Pulmonary artery endothelial cell (primary cell): ENCODE data around the gene CFAP92. TPM values are rescaled to one million over a fixed set of nuclear protein-coding genes. Genes with fewer than 3 reads are reported as not detected.
"Not testable (repeated sequence)": the region's sequence is repeated elsewhere in the genome, so short reads cannot be mapped to it uniquely, and the experiment has no call there.

Source experiments
- DNase-seq: peaks from one replicate; pipeline ENCODE4 v3.0.0-alpha.2; 2011; ENCODE audit warnings: low read depth, low spot score
- total RNA-seq: library from RNA; depleted of rRNA; stranded (reverse); fragments of >200 nt; gene quantifications from 2 replicates; pipeline ENCODE4 v1.2.3, GENCODE V29; 2014

Gene CFAP92
- total RNA-seq, 1 donor from 2014 or later: 0.07 TPM

DNA sequence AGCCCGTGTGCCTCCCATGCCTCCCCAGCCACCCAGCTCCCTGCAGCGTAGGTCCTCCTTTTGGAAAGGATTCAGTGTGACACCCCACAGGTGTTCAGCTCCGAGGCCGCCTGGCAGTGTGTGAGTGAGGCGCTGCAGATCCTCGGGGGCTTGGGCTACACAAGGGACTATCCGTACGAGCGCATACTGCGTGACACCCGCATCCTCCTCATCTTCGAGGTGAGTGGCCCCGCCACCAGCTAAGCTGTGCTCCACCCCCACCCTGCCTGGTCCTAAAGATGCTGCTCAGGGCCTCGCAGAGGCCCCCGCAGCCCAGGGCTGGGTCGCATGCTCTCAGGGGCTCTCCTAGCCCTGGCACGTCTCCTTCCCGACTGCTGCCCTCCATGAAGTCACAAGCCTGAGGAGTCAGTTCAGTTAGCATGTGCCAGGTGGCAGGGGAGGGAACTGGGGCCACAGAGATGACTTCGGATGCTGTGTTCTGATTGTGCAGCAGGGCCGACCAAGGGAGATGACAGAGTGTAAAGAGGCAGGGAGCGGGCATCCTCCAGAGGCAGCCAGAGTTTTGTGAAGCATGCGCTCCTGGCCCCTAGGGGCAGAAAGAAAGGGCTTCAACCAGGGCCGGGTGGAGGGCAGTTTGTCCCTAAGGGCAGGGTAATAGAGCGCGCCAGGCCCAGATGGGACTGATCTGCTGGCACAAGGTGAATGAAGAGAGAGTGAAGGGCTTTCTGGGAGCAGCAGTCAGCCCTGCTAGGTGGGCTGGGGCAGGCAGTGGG is 87.7 kb downstream of the CFAP92 start:
- DNase-seq: no peak

- no peak for DNase-seq
Observed at GRCh38 chr3:128903501-128903900, 90.4 kb downstream of the CFAP92 start.

GRCh38 chr3:128902426-128902825 is 91.5 kb downstream of the CFAP92 start:
- DNase-seq: no peak

DNA sequence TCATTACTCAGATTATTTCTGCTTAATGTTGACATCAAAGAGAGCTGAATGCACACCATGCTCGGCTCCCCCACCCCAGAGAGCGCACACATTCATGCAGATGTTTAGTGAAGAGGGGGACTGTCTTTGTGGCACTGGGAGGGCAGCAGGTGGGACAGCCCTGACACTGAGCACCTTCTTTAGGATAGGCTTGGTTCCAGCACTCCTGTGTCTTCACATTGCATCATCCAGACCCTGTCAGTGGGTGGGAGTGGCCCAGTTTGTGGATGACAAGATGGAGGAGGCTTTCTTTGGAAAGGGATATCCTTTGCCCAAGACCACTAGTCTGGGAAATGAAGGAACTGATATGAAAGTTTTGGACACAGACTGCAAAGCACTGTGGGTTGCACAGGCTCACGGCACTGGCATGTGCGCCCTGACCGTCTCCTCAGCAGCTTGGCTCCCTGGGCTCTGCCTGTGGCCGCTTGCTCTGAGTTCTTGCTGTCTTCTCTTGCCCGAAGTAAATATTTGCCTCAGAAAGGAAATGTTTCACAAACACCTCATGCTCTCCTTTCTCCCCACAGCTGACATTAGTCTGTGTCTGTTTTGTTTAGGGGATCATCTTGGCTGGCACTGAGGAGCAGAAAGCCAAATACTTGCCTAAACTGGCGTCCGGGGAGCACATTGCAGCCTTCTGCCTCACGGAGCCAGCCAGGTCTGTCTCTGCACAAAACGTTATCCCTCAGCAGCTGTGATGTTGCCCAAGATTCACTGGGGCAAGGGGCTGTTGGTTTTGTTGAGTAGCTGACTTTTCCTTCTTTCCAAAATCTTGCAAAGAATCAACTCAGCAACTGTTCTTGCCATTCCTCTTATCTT is 97.8 kb downstream of the CFAP92 start:
- no peak for DNase-seq

DNA sequence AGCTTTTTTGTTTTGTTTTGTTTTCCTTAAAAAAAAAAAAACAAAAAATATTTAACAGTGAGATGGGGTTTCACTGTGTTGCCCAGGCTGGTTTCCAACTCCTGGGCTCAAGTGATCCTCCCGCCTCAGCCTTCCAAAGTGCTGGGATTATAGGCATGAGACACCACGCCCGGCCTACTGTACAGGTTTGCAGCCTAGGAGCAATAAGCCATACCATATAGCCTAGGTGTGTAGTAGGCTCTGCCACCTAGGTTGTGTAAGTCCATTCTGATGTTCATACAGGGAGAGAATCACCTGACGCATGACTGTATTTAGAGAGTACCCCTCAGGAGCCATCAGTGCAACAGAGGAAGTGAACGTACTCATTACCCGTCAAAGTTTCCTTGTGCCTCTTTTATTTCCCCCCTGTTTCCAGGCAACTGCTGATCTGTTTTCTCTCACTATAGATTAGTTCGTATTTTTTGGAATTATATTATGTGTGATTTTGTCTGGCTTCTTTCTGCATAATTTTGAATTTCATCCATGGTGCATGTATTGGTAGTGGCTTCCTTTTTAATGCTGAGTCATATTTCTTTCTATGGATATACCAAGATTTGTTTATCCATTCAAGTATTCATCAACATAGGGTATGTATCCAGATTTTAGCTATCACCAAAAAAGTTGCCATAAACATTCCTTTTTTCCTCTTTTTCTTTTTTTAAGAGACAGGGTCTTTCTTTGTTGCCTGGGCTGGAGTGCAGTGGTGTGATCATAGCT is 104.6 kb downstream of the CFAP92 start:
- DNase-seq: no peak

GRCh38 chr3:128884992-128885391 is 108.9 kb downstream of the CFAP92 start:
- DNase-seq: no peak

GRCh38 chr3:128882719-128883118 is 111.2 kb downstream of the CFAP92 start:
- DNase-seq: no peak

DNA sequence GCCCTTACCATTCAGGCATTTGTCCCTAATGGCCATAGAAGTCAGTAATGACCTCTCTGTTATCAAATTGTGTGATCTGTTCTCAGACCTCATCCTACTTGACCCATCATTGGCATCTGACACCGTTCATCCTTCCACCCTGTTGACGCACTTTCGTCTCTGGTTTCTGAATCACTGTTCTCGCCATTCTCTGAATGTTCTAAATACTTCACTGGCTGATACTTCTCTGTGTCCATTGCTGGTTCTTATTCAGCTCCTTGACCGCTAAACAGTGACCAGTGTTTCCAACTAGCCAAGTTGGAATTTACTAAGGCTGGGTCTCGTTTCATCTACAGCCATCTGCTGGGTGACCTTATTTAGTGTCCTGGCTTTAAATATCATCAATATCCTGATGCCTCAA is 112.3 kb downstream of the CFAP92 start:
- no peak for DNase-seq

DNA sequence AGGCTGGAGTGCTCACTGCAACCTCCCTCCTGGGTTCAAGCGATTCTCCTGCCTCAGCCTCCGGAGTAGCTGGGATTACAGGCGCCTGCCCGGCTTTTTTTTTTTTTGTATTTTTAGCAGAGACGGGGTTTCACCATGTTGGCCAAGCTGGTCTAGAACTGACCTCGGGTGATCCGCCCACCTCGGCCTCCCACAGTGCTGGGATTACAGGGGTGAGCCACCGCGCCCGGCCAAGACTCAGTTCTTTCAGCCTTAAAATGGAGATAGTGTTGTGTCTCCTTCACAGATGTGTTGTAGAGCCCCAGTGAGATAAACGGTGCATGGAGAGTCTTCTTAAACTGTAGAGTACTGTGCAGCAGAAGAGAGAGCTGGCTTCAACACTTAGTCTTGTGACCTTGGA is 113.4 kb downstream of the CFAP92 start:
- not testable (repeated sequence) for DNase-seq

DNA sequence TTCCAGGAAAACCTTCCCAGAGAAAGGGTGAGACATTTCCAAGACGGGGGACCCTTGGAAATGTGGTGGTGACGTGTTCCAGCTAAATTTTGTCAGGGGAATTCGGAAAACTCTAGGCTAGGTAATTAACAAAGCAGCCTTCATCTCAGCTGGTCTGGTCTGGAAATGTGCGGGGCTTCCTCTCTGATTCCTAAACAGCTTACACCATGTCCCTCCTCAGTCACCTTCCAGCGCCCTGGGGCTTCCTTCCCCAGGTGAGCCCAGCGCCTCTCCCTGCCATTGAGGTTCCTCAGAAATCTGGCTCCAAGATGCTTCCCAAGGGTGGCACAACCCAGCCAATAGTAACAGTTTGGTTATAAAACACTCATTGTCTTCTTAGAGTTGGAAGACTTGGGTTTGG is 113.9 kb downstream of the CFAP92 start:
- no peak for DNase-seq

DNA sequence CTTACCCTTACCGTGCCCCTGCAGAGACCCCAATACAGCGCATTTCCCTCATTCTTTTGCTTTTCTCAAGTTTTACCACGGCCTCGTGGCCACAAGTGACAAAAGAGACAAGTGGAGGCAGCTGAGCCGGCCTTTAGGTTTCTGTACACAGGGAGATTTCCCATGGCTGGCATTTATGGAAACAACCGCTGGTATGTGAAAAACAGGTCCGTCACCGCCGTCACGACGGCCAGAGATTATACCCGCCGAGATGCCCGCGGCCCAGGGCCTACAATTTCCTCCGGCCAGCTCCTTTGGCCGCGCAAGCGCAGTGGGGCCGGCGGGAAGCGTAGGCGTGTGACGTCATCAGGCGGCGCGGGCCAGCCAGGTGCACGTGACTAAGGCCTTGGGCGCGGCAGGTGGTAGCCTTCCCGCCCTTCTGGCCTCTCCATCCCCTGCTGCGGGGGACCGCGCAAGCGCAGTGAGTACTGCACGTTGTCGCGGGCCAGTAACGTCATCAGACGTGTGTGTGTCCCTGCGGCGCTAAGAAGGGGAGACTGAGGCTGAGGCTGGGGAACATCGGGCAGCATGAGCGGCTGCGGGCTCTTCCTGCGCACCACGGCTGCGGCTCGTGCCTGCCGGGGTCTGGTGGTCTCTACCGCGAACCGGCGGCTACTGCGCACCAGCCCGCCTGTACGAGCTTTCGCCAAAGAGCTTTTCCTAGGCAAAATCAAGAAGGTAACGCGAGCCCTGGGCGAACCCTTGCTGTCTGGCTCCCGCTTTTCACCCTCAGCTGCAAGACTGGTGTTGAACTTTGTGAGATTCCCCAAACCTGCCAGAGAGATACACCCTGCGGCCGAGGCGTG is 114.5 kb downstream of the CFAP92 start, which contains the start of gene ACAD9:
Gene ACAD9, plus strand, starts transcription at position 496 of the 845 bp plus-strand sequence. Its CDS starts 72 bp downstream, at position 568.
- DNase-seq: peak; percentile 92

GRCh38 chr3:128878556-128879124 is 115.2 kb downstream of the CFAP92 start:
- DNase-seq: peak; percentile 8

- no peak for DNase-seq
Observed at GRCh38 chr3:128878011-128878457, 115.8 kb downstream of the CFAP92 start.

DNA sequence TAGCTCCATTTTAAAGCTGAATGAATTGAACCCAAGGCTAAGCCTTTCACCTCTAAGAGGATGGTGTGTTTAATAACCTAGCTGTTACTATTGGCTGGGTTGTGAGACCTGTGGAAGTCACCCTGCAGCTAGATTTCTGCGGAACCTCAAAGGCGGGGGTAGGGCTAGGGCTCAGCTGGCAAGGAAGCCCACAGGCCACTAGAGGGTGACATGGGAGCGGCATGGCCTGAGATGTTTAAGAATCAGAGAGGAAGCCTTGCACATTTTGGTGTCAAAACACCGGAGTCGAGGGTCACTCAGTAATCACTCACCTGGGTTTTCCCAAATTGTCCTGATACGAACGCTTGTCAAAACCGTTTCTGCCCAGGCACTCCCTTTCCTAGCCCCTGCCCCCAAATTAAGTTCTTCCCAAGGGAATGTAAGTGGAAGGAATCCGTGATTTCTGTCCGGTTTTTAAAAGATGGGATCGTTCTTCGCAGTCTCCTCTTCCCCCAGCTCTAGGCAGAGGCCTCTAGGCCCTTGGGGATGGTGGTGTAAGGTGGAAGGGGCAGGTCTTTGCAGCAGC is 118.2 kb downstream of the CFAP92 start:
- DNase-seq: no peak

GRCh38 chr3:128874481-128875180 is 119.2 kb downstream of the CFAP92 start:
- DNase-seq: no peak

GRCh38 chr3:128873244-128874022 is 120.4 kb downstream of the CFAP92 start:
- DNase-seq: no peak

DNA sequence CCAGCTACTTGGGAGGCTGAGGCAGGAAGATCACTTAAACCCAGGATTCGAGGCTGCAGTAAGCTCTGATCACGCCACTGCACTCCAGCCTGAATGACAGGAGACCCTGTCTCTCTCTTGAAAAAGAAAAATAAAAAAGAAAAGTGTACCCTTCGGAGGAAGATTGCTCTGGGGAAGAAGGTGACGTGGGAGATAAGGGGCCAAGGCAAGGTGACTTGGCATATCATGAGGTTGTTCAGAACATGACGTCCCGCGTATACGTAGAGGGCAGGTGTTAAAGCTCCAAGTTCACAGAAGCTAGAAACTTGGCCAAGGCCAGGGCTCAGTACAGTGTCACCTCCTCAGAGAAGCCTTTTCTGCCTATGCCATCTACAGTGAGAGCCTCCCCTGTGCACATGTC is 121.1 kb downstream of the CFAP92 start:
- no peak for DNase-seq

GRCh38 chr3:128872282-128872681 is 121.6 kb downstream of the CFAP92 start:
- DNase-seq: no peak

DNA sequence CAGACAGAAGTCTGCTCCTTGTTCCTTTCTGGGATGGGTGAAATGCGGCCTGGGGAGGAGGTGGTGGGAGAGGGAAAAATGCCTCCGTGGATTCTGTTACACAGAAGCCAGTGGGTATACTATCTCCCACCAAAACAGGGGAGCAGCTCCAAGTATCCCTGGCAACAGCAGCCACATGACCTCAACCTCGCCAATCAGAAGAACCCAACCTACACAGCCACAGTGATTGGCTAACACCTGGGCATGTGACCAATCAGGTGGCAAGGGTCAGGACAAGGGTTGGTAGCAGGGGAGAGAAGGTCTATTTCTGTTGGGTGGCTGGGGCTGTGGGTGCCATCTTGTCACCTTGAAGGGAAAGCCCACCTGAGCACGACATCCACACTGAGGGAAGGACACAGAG is 123.5 kb downstream of the CFAP92 start:
- DNase-seq: no peak
